VCaP (cell line): Measurements from ENCODE around the gene CASQ2.
"Not testable (repeated sequence)": the region's sequence is repeated elsewhere in the genome, so short reads cannot be mapped to it uniquely, and the experiment has no call there.

ENCODE experiments used
- H3K27ac ChIP-seq: fragments of 450-650 bp; 2 replicates; pipeline ENCODE4 v1.5.1; 2017
- TF ChIP-seq, protein P1 (sequence below): fragments of 450-650 bp; conservative IDR thresholded peaks from 2 replicates; pipeline ENCODE4 v1.5.1; 2017; ENCODE audit warnings: mild to moderate bottlenecking, moderate library complexity

The CASQ2 gene

DNA sequence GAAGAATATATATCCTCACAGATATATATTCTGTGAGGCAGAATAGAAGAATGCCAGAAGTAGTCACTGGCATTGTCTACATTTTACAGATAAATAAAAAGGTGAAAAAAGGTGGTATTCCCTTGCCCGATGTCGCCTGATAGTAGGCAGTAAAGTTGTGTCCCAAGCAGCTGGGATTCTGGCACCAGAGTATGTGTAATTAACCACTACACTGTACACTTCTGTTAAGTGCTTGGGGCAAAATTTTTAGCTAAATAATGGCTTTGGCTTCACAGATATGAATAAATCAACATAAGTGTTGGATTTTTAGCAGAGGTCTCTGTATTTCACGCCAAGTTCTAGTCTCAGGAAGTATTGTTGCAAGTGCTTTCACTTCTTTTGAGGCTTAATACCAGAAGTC, 13.3 kb upstream of the CASQ2 start:
- TF ChIP-seq, protein P1, sequence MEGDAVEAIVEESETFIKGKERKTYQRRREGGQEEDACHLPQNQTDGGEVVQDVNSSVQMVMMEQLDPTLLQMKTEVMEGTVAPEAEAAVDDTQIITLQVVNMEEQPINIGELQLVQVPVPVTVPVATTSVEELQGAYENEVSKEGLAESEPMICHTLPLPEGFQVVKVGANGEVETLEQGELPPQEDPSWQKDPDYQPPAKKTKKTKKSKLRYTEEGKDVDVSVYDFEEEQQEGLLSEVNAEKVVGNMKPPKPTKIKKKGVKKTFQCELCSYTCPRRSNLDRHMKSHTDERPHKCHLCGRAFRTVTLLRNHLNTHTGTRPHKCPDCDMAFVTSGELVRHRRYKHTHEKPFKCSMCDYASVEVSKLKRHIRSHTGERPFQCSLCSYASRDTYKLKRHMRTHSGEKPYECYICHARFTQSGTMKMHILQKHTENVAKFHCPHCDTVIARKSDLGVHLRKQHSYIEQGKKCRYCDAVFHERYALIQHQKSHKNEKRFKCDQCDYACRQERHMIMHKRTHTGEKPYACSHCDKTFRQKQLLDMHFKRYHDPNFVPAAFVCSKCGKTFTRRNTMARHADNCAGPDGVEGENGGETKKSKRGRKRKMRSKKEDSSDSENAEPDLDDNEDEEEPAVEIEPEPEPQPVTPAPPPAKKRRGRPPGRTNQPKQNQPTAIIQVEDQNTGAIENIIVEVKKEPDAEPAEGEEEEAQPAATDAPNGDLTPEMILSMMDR: no peak
- no peak overlapping the region for H3K27ac ChIP-seq

DNA sequence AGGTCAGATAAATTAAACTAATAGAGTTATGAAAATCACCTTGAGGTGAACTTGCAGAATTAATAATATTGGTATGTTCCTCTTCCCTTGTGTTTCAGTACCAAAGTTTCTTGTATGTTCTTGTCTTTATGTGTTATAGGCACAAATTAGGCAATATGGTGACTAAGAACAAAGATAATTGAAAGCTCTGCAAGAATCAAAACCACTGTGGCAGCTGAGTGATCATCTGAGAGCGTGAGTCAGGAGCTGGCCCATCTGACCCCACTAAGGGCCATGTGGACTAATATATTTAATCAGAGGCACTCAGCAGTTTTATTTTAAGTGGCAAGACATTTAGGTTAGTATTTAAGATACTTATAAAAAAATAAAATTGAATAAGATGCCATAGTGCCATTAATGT, 12.8 kb upstream of the CASQ2 start:
- TF ChIP-seq, protein P1: no peak
- no peak overlapping the region for H3K27ac ChIP-seq

DNA sequence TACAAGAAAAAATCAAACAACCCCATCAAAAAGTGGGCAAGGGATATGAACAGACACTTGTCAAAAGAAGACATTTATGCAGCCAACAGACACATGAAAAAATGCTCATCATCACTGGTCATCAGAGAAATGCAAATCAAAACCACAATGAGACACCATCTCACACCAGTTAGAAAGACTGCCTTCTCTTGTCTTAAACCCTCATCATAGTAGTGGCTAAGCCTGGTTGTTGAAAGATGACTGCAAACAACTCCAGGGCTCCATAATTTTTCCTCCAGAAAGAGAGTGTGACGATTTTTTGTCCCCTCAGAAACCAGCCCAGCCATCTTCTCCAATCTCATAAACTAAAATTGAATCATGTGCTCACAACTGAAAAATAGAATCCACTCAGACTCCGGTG, 12.1 kb upstream of the CASQ2 start:
- H3K27ac ChIP-seq: not testable (repeated sequence)

DNA sequence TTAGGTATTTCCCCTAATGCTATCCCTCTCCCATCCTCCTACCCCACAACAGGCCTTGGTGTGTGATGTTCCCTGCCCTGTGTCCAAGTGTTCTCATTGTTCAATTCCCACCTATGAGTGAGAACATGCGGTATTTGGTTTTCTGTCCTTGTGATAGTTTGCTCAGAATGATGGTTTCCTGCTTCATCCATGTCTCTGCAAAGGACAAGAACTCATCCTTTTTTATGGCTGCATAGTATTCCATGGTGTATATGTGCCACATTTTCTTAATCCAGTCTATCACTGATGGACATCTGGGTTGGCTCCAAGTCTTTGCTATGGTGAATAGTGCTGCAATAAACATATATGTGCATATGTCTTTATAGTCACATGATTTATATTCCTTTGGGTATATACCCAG, 10.6 kb upstream of the CASQ2 start:
- H3K27ac ChIP-seq: not testable (repeated sequence)

DNA sequence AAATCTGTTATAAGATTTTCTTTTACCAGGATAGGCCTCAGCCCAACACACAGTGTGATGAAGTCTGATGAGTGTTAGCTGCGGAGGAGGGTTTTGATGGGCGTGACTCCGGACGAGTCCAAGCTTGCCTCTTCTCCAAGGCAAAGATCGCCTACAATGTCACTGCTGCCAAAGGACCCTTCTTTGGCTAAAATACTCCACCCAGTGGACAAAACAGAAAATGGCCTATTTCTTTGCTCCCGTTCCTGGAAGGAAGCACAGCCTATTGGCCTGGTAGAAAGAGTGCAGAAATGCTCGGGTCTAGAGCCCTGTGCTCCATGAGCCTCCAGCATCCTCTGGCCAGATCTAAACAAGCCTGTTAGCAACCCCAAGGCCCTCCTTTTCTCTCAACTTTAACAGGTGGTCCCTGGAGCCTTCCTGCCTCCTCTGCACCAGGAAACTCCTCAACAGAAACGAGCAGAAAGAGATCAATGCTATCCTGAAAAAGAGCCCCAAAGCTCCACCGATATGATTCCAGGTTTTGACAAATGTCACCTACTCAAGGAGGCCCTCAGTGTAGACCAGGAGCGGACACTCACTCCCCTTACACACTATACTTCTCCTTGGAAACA, 3.4 kb upstream of the CASQ2 start:
- no peak overlapping the region for H3K27ac ChIP-seq
- TF ChIP-seq, protein P1: peak; percentile 78

DNA sequence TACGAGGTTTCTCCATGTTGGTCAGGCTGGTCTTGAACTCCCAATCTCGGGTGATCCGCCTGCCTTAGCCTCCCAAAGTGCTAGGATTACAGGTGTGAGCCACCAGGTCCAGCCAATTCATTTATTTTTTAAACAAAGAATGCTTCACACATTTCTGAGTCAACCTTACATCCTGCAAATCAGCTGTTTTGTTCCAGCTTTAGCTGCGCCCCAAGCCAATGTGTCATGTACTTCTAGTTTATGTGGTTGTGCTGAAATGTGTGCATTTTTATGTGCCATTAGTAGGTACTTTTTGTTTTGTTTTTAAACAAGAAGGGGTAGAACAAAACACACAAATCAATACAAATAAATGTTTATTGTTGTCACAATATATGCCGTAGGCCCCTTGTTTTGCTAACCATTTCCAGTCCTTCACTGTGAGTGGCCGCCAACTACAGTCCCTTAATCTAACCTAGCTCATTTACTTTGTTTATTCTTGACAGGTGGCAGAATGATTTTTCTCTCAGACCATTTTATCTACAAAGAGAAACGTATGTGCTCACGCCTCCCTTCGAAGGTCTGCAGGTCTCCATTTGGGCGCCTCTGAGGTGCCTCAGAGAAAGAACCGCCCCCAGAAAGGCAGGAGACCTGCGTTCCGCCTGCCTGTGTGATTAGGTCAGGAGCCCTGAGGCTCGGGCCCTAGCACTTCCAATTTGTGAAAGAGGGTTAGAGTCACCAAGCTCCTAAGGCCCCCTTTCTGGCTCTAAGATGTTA, 2.8 kb upstream of the CASQ2 start:
- TF ChIP-seq, protein P1: no peak
- no peak overlapping the region for H3K27ac ChIP-seq

DNA sequence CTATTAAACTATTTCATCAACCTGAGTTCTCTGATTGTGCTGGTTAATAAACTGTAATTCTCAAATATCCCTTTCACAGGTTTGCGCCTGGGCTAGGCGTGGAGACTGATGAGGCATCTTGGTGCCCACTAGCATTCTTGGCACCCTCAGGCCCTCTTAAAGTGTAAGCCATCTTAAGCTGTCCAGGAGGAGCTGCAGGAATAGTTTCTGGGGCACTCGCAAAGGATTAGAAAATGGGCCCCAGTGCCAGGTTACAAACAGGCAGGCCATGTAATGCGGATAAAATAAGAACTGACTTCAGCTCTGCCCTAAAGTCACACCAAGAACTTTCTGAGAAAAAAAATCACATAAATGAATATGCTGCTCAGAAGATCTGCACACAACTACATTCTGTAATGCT, 1.1 kb downstream of the CASQ2 start:
- TF ChIP-seq, protein P1: no peak
- H3K27ac ChIP-seq: no peak overlapping the region

DNA sequence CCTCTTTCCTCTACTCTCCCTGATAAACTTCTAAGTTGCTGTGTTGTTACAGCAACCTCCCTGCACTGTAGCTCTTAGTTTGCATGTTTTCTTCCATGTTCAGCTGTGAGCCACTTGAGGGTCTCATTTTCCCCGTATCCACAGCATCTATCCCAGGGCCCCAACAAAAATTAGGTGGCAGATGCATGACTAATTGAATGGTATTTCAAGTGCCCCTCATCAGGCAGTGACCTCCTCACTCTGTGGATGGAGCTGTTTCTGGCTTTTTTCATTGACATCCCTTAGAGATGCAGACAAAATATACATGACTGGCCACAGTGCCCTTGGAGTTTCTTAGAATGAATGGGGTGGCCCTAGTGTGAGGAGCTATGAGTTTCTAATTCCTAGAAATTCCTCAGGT, 3.4 kb downstream of the CASQ2 start:
- no peak overlapping the region for H3K27ac ChIP-seq
- TF ChIP-seq, protein P1: no peak
